Measurements from ENCODE around the gene DNAH14. TPM values are rescaled to one million over a fixed set of nuclear protein-coding genes. Genes with fewer than 3 reads are reported as not detected.

The DNAH14 gene
- total RNA-seq, 1 experiment from 2014 or later: 33.2 TPM

DNA sequence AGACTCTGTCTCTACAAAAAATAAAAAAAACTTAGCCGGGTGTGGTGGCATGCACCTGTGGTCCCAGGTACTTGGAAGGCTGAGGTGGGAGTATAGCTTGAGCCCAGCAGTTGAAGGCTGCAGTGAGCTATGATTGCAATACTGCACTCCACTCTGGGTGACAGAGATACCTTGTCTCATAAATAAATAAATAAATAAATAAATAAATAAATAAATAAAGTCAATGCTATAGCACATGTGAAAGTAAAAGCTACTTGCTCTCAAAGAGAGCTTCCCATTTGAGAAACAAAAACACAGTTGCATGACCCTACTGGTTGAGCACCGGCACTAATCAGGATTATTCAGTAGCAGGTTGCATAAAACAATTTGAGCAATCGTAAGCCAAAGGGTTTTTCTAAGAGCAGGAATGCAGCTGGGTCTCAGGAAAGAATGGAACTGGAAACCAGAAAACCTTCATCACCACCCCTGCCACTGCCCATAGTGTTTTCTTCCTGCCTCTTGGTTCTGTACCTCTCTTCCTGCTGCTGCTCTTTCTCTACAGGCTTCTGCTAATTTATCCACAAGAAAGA, 29.3 kb upstream of the DNAH14 start:
- no TSS peak for BruUV-seq (replicated peaks)

DNA sequence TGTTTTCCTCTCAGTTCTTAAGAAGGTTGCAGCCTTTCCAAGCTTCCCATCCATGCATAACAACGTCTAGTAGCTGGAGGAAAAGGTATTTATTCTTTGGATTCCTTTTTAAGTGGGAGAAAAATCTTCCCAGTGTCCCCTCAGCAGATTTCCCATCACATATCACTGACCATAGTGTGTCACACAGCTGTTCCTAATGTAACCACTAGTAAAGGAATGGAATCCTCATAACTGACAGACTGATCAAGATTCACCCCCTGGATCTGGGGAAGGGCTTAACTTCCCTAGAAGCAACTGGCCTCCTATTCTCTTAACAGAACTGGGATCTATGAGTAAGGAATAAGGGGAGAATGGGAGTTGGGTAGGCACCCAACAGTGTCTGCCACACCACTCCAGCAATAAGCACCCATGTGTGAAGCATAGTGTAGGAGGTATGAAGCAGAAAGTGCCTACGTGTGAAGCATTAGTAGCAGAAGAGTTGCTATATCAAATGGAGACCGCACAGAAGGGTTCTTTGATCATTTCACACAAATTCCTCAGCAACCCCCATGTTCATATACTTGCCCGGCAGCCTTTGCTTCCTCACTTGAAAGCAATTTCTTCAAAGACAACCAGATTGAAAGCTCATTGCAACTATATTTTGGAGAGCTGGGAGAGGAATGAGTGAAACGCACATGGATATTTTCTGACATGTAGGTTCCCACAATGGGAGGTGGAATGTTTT, 28.2 kb upstream of the DNAH14 start:
- H3K4me3 ChIP-seq (replicated peaks in 1 of 2; ENCODE audit: low read depth in 1 of 2, low read length in 2 of 2): no peak overlapping the region
- CTCF ChIA-PET: interaction anchor here (1.6 kb wide), 1 partner anchor 21 kb away, joined by 4 read pairs; no protein-coding TSS in a partner anchor
- POLR2A ChIA-PET: no interaction called here
- RAD21 ChIA-PET (ENCODE audit: low non-redundant PET in 1 of 2, low total read pairs in 2 of 2, uncharacterized antibody in 2 of 2, unreplicated experiment in 2 of 2): no interaction called here
- no peaks in the 10 kb centered on the region for H4K20me1 ChIP-seq (ENCODE audit: insufficient read depth)
- no peak overlapping the region for H3K4me2 ChIP-seq (ENCODE audit: low read length)
- intact Hi-C loops (cut with micrococcal nuclease): no loop called here
- H3K9me3 ChIP-seq (ENCODE audit: control insufficient read depth in 1 of 2, insufficient read depth in 1 of 2, low read depth in 1 of 2, low read length in 2 of 2): no peaks in the 10 kb centered on the region
- H3K9me2 ChIP-seq (ENCODE audit: insufficient read depth): no peaks in the 10 kb centered on the region
- ATAC-seq: no peak
- no peaks in the 10 kb centered on the region for H3K4me1 ChIP-seq (ENCODE audit: control insufficient read depth in 1 of 2, insufficient read depth in 2 of 2, low read length in 2 of 2)
- peaks cover 8% of the 10 kb centered on the region; the same call in 1 of the 2 replicates for H3K27me3 ChIP-seq (ENCODE audit: insufficient read depth, low read length)
- H3K79me2 ChIP-seq (ENCODE audit: insufficient read depth, low read length): no peaks in the 10 kb centered on the region
- no peak overlapping the region for H3K27ac ChIP-seq (ENCODE audit: low read depth, low read length)
- BruUV-seq (replicated peaks): no TSS peak
- no peak overlapping the region for H2AFZ ChIP-seq (ENCODE audit: low read depth, low read length, poor library complexity, severe bottlenecking)
- no peak for DNase-seq (ENCODE audit: low read depth, low spot score)
- TF ChIP-seq SIN3A (IDR thresholded peaks at IDR 0.05; ENCODE audit: low read depth): no peak
- TF ChIP-seq SRF (IDR thresholded peaks at IDR 0.05; ENCODE audit: low read depth): no peak
- no peak for TF ChIP-seq YY1 (IDR thresholded peaks at IDR 0.05; ENCODE audit: extremely low read depth, insufficient replicate concordance, low read depth, low read length)
- TF ChIP-seq CBX3 (IDR thresholded peaks at IDR 0.05; ENCODE audit: low read depth): no peak
- TF ChIP-seq, protein P1, sequence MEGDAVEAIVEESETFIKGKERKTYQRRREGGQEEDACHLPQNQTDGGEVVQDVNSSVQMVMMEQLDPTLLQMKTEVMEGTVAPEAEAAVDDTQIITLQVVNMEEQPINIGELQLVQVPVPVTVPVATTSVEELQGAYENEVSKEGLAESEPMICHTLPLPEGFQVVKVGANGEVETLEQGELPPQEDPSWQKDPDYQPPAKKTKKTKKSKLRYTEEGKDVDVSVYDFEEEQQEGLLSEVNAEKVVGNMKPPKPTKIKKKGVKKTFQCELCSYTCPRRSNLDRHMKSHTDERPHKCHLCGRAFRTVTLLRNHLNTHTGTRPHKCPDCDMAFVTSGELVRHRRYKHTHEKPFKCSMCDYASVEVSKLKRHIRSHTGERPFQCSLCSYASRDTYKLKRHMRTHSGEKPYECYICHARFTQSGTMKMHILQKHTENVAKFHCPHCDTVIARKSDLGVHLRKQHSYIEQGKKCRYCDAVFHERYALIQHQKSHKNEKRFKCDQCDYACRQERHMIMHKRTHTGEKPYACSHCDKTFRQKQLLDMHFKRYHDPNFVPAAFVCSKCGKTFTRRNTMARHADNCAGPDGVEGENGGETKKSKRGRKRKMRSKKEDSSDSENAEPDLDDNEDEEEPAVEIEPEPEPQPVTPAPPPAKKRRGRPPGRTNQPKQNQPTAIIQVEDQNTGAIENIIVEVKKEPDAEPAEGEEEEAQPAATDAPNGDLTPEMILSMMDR (IDR thresholded peaks at IDR 0.05 in 2 of 3, conservative IDR thresholded peaks at IDR 0.05 in 1 of 3; ENCODE audit: borderline replicate concordance in 1 of 3, insufficient read depth in 1 of 3, low read depth in 2 of 3, low read length in 2 of 3): no peak
- TF ChIP-seq RAD21 (IDR thresholded peaks at IDR 0.05; ENCODE audit: low read depth): no peak
- TF ChIP-seq, protein P2, sequence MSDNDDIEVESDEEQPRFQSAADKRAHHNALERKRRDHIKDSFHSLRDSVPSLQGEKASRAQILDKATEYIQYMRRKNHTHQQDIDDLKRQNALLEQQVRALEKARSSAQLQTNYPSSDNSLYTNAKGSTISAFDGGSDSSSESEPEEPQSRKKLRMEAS (IDR thresholded peaks at IDR 0.05): no peak
- TF ChIP-seq TCF7L2 (IDR thresholded peaks at IDR 0.05; ENCODE audit: borderline replicate concordance, extremely low read depth, insufficient read depth, insufficient read length): no peak
- no peaks in the 10 kb centered on the region for H3K36me3 ChIP-seq (ENCODE audit: control insufficient read depth in 1 of 2, insufficient read depth in 2 of 2, low read length in 2 of 2)
- no peak overlapping the region for H3K9ac ChIP-seq (ENCODE audit: low read length)

More for the DNA sequence above, 29.3 kb upstream of the DNAH14 start:
- ChIA-PET POLR2A (no interaction called here), RAD21 (ENCODE audit: low non-redundant PET in 1 of 2, low total read pairs in 2 of 2, uncharacterized antibody in 2 of 2, unreplicated experiment in 2 of 2) (no interaction called here), CTCF (no interaction called here)
- H3K4me1 ChIP-seq (ENCODE audit: control insufficient read depth in 1 of 2, insufficient read depth in 2 of 2, low read length in 2 of 2): no peaks in the 10 kb centered on the region
- no peaks in the 10 kb centered on the region for H3K9me3 ChIP-seq (ENCODE audit: control insufficient read depth in 1 of 2, insufficient read depth in 1 of 2, low read depth in 1 of 2, low read length in 2 of 2)
- H4K20me1 ChIP-seq (ENCODE audit: insufficient read depth): no peaks in the 10 kb centered on the region
- H3K79me2 ChIP-seq (ENCODE audit: insufficient read depth, low read length): no peaks in the 10 kb centered on the region
- H3K4me2 ChIP-seq (ENCODE audit: low read length): no peak overlapping the region
- ATAC-seq (no peak), DNase-seq (ENCODE audit: low read depth, low spot score) (no peak)
- no peak overlapping the region for H3K9ac ChIP-seq (ENCODE audit: low read length)
- intact Hi-C loops (cut with micrococcal nuclease): no loop called here
- H3K9me2 ChIP-seq (ENCODE audit: insufficient read depth): no peaks in the 10 kb centered on the region
- H2AFZ ChIP-seq (ENCODE audit: low read depth, low read length, poor library complexity, severe bottlenecking): no peak overlapping the region
- 0 out of 2 replicates have a peak, but pooled peaks cover 8% of the 10 kb centered on the region for H3K27me3 ChIP-seq (ENCODE audit: insufficient read depth, low read length)
- no peaks in the 10 kb centered on the region for H3K36me3 ChIP-seq (ENCODE audit: control insufficient read depth in 1 of 2, insufficient read depth in 2 of 2, low read length in 2 of 2)
- TF ChIP-seq, protein P3, sequence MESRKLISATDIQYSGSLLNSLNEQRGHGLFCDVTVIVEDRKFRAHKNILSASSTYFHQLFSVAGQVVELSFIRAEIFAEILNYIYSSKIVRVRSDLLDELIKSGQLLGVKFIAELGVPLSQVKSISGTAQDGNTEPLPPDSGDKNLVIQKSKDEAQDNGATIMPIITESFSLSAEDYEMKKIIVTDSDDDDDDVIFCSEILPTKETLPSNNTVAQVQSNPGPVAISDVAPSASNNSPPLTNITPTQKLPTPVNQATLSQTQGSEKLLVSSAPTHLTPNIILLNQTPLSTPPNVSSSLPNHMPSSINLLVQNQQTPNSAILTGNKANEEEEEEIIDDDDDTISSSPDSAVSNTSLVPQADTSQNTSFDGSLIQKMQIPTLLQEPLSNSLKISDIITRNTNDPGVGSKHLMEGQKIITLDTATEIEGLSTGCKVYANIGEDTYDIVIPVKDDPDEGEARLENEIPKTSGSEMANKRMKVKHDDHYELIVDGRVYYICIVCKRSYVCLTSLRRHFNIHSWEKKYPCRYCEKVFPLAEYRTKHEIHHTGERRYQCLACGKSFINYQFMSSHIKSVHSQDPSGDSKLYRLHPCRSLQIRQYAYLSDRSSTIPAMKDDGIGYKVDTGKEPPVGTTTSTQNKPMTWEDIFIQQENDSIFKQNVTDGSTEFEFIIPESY (IDR thresholded peaks at IDR 0.05; ENCODE audit: extremely low read depth, insufficient replicate concordance, low read length): no peak
- H3K27ac ChIP-seq (ENCODE audit: low read depth, low read length): no peak overlapping the region
- H3K4me3 ChIP-seq (replicated peaks in 1 of 2; ENCODE audit: low read depth in 1 of 2, low read length in 2 of 2): no peak overlapping the region
